HuH-7 (cell line): ENCODE results near the gene CYP1A2.
"Not testable (repeated sequence)": the region's sequence is repeated elsewhere in the genome, so short reads cannot be mapped to it uniquely, and the experiment has no call there.

Experiments used
- DNase-seq: peaks from one replicate; pipeline ENCODE4 v3.0.0; 2011; ENCODE audit warnings: low spot score

The CYP1A2 gene

GRCh38 chr15:74777769-74778598 lies 29.3 kb downstream of the CYP1A2 start:
- DNase-seq: peak; percentile 67

GRCh38 chr15:74778599-74778970 lies 29.9 kb downstream of the CYP1A2 start:
- DNase-seq: no peak

GRCh38 chr15:74779162-74779648 lies 30.6 kb downstream of the CYP1A2 start:
- no peak for DNase-seq

- DNase-seq: no peak
Observed at GRCh38 chr15:74780523-74781430, 32.1 kb downstream of the CYP1A2 start.

- DNase-seq: peak; percentile 92
Observed at GRCh38 chr15:74781431-74782258, 33.0 kb downstream of the CYP1A2 start, which contains the start of gene CSK. Gene CSK, plus strand, starts transcription at chr15:74782080. Its CDS starts 16,218 bp downstream, at chr15:74798298.

- DNase-seq: peak; percentile 48
Observed at GRCh38 chr15:74782259-74783071, 33.8 kb downstream of the CYP1A2 start.

GRCh38 chr15:74783072-74783807 lies 34.6 kb downstream of the CYP1A2 start:
- DNase-seq: no peak

GRCh38 chr15:74783808-74784175 lies 35.1 kb downstream of the CYP1A2 start:
- no peak for DNase-seq

GRCh38 chr15:74784426-74785193 lies 36.0 kb downstream of the CYP1A2 start:
- no peak for DNase-seq

GRCh38 chr15:74785194-74786032 lies 36.8 kb downstream of the CYP1A2 start:
- no peak for DNase-seq

GRCh38 chr15:74786081-74786480 lies 37.4 kb downstream of the CYP1A2 start:
- not testable (repeated sequence) for DNase-seq

- DNase-seq: no peak
Observed at GRCh38 chr15:74786551-74787165, 38.0 kb downstream of the CYP1A2 start.

- DNase-seq: peak; percentile 94
Observed at GRCh38 chr15:74787251-74788041, 38.8 kb downstream of the CYP1A2 start.

GRCh38 chr15:74788042-74788682 lies 39.5 kb downstream of the CYP1A2 start:
- DNase-seq: no peak

GRCh38 chr15:74788683-74789151 lies 40.1 kb downstream of the CYP1A2 start:
- DNase-seq: no peak

GRCh38 chr15:74789171-74789631 lies 40.6 kb downstream of the CYP1A2 start:
- no peak for DNase-seq

- no peak for DNase-seq
Observed at GRCh38 chr15:74789741-74790079, 41.1 kb downstream of the CYP1A2 start.
